ENCODE data around the gene RAPGEF3. TPM values are rescaled to one million over a fixed set of nuclear protein-coding genes. Genes with fewer than 3 reads are reported as not detected.

Gene RAPGEF3, protein sequence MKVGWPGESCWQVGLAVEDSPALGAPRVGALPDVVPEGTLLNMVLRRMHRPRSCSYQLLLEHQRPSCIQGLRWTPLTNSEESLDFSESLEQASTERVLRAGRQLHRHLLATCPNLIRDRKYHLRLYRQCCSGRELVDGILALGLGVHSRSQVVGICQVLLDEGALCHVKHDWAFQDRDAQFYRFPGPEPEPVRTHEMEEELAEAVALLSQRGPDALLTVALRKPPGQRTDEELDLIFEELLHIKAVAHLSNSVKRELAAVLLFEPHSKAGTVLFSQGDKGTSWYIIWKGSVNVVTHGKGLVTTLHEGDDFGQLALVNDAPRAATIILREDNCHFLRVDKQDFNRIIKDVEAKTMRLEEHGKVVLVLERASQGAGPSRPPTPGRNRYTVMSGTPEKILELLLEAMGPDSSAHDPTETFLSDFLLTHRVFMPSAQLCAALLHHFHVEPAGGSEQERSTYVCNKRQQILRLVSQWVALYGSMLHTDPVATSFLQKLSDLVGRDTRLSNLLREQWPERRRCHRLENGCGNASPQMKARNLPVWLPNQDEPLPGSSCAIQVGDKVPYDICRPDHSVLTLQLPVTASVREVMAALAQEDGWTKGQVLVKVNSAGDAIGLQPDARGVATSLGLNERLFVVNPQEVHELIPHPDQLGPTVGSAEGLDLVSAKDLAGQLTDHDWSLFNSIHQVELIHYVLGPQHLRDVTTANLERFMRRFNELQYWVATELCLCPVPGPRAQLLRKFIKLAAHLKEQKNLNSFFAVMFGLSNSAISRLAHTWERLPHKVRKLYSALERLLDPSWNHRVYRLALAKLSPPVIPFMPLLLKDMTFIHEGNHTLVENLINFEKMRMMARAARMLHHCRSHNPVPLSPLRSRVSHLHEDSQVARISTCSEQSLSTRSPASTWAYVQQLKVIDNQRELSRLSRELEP
- 10 to 100 TPM; 23.2 to 75.2 TPM for polyA plus RNA-seq

DNA sequence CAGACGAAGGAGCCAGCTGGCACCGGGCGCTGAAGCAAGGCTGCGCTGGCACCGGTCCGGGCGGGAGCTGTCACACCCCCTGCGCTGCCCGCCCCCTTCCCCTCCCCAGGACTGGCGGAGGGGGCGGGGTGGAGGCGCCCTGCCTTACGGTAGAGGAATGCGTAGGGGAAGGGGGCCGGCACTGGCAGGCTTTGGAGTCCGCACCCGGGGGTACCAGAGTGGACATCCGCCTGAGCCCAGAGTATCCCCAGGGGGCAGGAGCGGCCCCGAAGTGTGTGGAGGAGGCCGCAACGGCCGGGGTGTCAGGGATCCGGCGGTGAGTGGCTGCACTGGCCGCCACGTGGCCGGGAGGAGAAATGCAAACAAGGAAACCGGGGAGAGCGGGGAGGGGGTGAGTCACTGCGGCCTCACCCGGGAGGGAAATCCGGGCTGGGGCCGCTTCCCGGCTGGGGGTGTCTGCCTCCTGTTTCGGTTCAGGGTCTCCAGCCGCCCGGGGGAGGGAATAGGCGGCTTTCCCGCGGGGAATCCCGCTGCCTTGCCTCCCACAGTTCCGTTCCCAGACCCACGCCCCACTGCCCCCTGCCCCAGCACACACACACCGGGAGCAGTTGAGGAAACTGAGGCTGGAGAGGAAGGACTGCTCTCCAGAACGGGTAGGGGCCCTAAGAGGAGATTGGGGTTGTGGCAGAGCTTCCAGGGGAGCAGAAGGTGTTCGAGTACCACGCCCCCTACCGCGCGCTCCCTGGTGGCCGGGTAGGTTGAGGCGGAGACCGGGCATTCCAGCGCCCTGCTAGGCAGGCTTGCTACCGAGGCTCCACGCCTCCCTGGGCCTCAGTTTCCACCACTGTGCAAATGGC, at the start of gene RAPGEF3:
RAPGEF3 (minus strand) TSS at position 47 of the 857 bp plus-strand sequence. CDS start 324 bp downstream, outside the sequence.
- H3K36me3 ChIP-seq (ENCODE audit: control insufficient read depth in 2 of 2, insufficient read depth in 2 of 2, low read length in 1 of 2): no peaks in the 10 kb centered on the region
- H3K27me3 ChIP-seq (ENCODE audit: control insufficient read depth in 1 of 2, insufficient read depth in 2 of 2, low read length in 2 of 2): no peaks in the 10 kb centered on the region
- peak within 1 kb of the TSS; percentile 54 to 65 for H3K4me3 ChIP-seq (ENCODE audit: low read depth in 1 of 2, low read length in 2 of 2)
- peaks cover 6 to 32% of the 10 kb centered on the region in 2 donors for H3K4me1 ChIP-seq (ENCODE audit: control insufficient read depth in 2 of 2, insufficient read depth in 2 of 2, low read length in 1 of 2)
- H3K27ac ChIP-seq (ENCODE audit: low read depth in 2 of 2, low read length in 1 of 2): peak within 1 kb of the TSS; percentile 78 to 96
- H3K9me3 ChIP-seq (ENCODE audit: control insufficient read depth in 2 of 2, insufficient read depth in 1 of 2, low read depth in 1 of 2, low read length in 1 of 2): no peaks in the 10 kb centered on the region
- 1 to 2% methylated on average over 51 to 57 of the region's 57 CpGs for WGBS, 2 donors

DNA sequence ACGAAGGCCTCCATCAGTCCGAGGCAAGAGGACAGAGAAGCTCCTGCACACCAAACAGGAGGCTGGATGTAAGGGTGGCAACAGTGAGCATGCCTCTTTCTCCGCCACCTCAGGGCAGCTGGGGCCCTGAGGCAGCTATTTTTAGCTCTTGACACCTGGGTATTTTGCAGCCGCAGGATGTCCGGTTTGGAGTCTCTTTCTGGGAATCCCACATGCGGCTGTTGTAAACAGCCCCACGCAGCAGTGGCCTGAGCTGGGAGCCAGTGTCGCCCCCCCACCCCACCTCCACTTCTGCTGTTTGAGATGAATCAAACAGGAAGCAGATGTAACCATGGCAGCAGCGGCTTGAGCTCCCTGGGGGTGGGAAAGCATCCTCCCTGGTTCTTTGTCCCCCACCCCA, 49.4 kb upstream of the RAPGEF3 start:
- Histone ChIP-seq H3K4me3 (ENCODE audit: low read depth in 1 of 2, low read length in 2 of 2) (no peak overlapping the region), H3K27ac (ENCODE audit: low read depth in 2 of 2, low read length in 1 of 2) (peak overlapping the region; percentile 69 to 90), H3K9me3 (ENCODE audit: control insufficient read depth in 2 of 2, insufficient read depth in 1 of 2, low read depth in 1 of 2, low read length in 1 of 2) (no peaks in the 10 kb centered on the region), H3K27me3 (ENCODE audit: control insufficient read depth in 1 of 2, insufficient read depth in 2 of 2, low read length in 2 of 2) (no peaks in the 10 kb centered on the region), H3K36me3 (ENCODE audit: control insufficient read depth in 2 of 2, insufficient read depth in 2 of 2, low read length in 1 of 2) (peaks cover 0 to 6% of the 10 kb centered on the region in 2 donors), H3K4me1 (ENCODE audit: control insufficient read depth in 2 of 2, insufficient read depth in 2 of 2, low read length in 1 of 2) (peaks cover 14 to 37% of the 10 kb centered on the region in 2 donors)
- WGBS, 2 donors: 33 to 41% methylated on average over 9 of the region's 9 CpGs

DNA sequence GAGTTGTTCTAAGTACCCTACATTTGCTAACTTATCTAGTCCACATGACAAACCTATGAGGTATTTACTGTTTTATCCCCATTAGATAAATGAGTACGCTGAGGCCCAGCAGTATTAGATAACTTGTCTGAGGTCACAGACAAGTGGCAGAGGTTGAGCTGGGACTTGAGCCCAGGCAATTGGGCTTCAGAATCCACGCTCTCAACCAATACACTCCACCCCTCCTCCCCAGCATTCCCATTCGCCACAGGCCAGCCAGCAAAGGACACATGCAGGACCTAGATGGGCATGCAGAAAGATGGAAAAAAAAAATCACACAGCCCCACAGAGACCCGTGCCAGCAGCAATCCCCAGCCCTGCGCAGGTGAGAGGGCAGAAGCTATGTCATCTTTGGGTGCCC, 48.7 kb upstream of the RAPGEF3 start:
- WGBS, 2 donors: 61 to 68% methylated on average over 5 of the region's 5 CpGs
- H3K36me3 ChIP-seq (ENCODE audit: control insufficient read depth in 2 of 2, insufficient read depth in 2 of 2, low read length in 1 of 2): peaks cover 0 to 8% of the 10 kb centered on the region in 2 donors
- no peaks in the 10 kb centered on the region for H3K9me3 ChIP-seq (ENCODE audit: control insufficient read depth in 2 of 2, insufficient read depth in 1 of 2, low read depth in 1 of 2, low read length in 1 of 2)
- H3K27ac ChIP-seq (ENCODE audit: low read depth in 2 of 2, low read length in 1 of 2): peak overlapping the region in 1 of 2 donors; percentile 90
- H3K4me1 ChIP-seq (ENCODE audit: control insufficient read depth in 2 of 2, insufficient read depth in 2 of 2, low read length in 1 of 2): peaks cover 14 to 41% of the 10 kb centered on the region in 2 donors
- H3K4me3 ChIP-seq (ENCODE audit: low read depth in 1 of 2, low read length in 2 of 2): no peak overlapping the region
- no peaks in the 10 kb centered on the region for H3K27me3 ChIP-seq (ENCODE audit: control insufficient read depth in 1 of 2, insufficient read depth in 2 of 2, low read length in 2 of 2)

DNA sequence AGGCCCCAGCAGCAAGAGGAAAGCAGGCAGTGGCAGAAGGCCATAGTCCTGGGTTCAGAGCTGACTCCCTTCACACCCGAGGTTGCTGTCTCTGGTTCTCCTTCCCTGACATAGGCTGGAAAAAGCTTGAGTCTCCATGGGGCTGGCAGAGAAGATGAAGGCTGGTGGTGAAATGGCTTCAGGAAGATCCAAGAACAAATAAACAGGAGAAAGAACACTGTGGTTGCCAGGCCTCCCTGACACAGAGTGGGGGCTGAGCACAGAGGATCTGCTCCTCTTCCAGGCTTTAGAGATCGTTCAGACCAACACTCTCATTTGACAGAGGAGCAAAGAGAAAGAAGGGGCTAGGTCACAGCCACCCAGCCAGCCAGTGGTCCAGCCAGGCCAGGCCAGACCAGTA, 46.7 kb upstream of the RAPGEF3 start:
- Histone ChIP-seq H3K4me3 (ENCODE audit: low read depth in 1 of 2, low read length in 2 of 2) (no peak overlapping the region), H3K4me1 (ENCODE audit: control insufficient read depth in 2 of 2, insufficient read depth in 2 of 2, low read length in 1 of 2) (peaks cover 12 to 43% of the 10 kb centered on the region in 2 donors), H3K36me3 (ENCODE audit: control insufficient read depth in 2 of 2, insufficient read depth in 2 of 2, low read length in 1 of 2) (peaks cover 0 to 10% of the 10 kb centered on the region in 2 donors), H3K9me3 (ENCODE audit: control insufficient read depth in 2 of 2, insufficient read depth in 1 of 2, low read depth in 1 of 2, low read length in 1 of 2) (no peaks in the 10 kb centered on the region), H3K27me3 (ENCODE audit: control insufficient read depth in 1 of 2, insufficient read depth in 2 of 2, low read length in 2 of 2) (no peaks in the 10 kb centered on the region), H3K27ac (ENCODE audit: low read depth in 2 of 2, low read length in 1 of 2) (peak overlapping the region; percentile 63 to 67)
- WGBS, 2 donors: 38 to 51% methylated on average over 2 of the region's 2 CpGs

DNA sequence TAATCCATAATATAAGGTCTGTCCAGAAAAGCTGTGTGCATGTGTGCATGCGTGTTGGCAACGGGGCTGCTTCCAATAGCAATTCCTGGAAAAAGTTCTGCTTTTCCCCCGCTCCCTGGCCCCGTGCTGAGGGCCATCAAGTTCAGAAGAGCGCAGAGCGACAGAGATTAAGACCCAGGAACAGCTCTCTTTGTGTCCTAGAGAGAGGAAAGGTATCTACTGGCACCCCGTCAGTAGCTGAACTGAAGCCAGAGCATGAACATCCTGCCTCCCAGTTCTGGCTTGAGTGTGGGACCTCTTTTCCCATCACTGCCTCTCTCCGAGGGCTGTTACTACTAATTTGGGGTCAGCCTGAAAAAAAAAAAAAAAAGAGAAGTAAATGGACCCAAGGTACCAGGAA, 45.5 kb upstream of the RAPGEF3 start:
- WGBS, 2 donors: 67 to 75% methylated on average over 8 of the region's 8 CpGs
- Histone ChIP-seq H3K27ac (ENCODE audit: low read depth in 2 of 2, low read length in 1 of 2) (peak overlapping the region in 1 of 2 donors; percentile 63), H3K9me3 (ENCODE audit: control insufficient read depth in 2 of 2, insufficient read depth in 1 of 2, low read depth in 1 of 2, low read length in 1 of 2) (no peaks in the 10 kb centered on the region), H3K27me3 (ENCODE audit: control insufficient read depth in 1 of 2, insufficient read depth in 2 of 2, low read length in 2 of 2) (no peaks in the 10 kb centered on the region), H3K36me3 (ENCODE audit: control insufficient read depth in 2 of 2, insufficient read depth in 2 of 2, low read length in 1 of 2) (peaks cover 0 to 16% of the 10 kb centered on the region in 2 donors), H3K4me1 (ENCODE audit: control insufficient read depth in 2 of 2, insufficient read depth in 2 of 2, low read length in 1 of 2) (peaks cover 12 to 40% of the 10 kb centered on the region in 2 donors), H3K4me3 (ENCODE audit: low read depth in 1 of 2, low read length in 2 of 2) (no peak overlapping the region)

DNA sequence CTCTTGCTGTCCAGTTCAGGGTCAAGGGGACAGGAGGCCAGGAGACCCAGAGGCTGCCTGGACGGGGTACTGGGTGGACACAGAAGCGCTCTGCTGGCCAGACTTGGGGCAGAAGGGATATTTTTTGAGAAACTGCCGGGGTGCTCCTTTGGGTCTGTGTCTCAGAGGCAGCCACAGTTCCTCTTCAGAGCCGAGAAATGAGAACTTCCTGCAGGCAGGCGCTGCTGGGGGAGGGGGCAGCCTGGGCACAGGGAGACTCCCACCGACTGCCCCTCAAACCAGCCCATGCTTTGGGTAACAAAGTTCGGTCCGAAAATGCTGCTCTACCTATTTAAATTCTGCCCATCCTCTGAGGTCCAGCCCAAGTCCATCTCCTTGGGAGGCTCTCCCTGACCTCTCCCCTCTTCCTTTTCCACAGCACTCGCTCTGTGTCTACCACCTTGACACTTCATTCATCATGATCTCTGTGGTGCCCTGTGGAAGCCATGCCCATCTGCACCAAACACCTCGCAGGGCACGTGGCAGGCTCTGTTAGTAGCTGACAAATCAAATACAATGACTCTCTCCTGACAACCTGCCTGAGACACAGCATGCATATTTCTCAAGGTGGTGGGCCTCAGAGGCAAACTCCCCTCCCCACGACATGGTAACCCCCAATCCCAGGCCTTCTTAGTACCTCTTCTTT, 44.7 kb upstream of the RAPGEF3 start:
- H3K27me3 ChIP-seq (ENCODE audit: control insufficient read depth in 1 of 2, insufficient read depth in 2 of 2, low read length in 2 of 2): no peaks in the 10 kb centered on the region
- WGBS, 2 donors: 71 to 73% methylated on average over 12 of the region's 12 CpGs
- peaks cover 6 to 33% of the 10 kb centered on the region in 2 donors for H3K4me1 ChIP-seq (ENCODE audit: control insufficient read depth in 2 of 2, insufficient read depth in 2 of 2, low read length in 1 of 2)
- peak overlapping the region in 1 of 2 donors; percentile 23 for H3K27ac ChIP-seq (ENCODE audit: low read depth in 2 of 2, low read length in 1 of 2)
- H3K36me3 ChIP-seq (ENCODE audit: control insufficient read depth in 2 of 2, insufficient read depth in 2 of 2, low read length in 1 of 2): peaks cover 0 to 19% of the 10 kb centered on the region in 2 donors
- no peak overlapping the region for H3K4me3 ChIP-seq (ENCODE audit: low read depth in 1 of 2, low read length in 2 of 2)
- no peaks in the 10 kb centered on the region for H3K9me3 ChIP-seq (ENCODE audit: control insufficient read depth in 2 of 2, insufficient read depth in 1 of 2, low read depth in 1 of 2, low read length in 1 of 2)

DNA sequence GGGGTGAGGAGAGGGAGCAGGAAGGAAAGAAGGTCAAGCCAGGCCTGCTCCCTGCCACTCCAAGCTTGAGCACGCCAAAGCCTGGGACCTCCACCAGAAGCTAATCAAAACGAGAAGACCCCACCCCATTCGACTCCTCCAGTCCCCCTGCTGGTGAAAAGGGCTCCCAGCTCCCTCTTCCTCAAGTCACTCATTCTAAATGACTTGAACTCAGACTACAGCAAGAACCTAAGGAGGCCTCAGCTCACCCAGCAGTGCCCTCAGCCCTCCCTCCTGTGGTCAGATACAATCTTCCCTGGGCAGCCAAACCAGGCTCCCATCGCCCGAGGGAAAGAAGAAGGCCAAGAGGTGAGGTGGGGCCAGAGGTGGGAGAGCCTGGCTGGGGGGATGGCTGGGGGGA, 43.6 kb upstream of the RAPGEF3 start:
- H3K27me3 ChIP-seq (ENCODE audit: control insufficient read depth in 1 of 2, insufficient read depth in 2 of 2, low read length in 2 of 2): no peaks in the 10 kb centered on the region
- no peak overlapping the region for H3K4me3 ChIP-seq (ENCODE audit: low read depth in 1 of 2, low read length in 2 of 2)
- H3K4me1 ChIP-seq (ENCODE audit: control insufficient read depth in 2 of 2, insufficient read depth in 2 of 2, low read length in 1 of 2): peaks cover 4 to 31% of the 10 kb centered on the region in 2 donors
- H3K27ac ChIP-seq (ENCODE audit: low read depth in 2 of 2, low read length in 1 of 2): peak overlapping the region; percentile 23 to 44
- 44 to 54% methylated on average over 5 of the region's 5 CpGs for WGBS, 2 donors
- H3K36me3 ChIP-seq (ENCODE audit: control insufficient read depth in 2 of 2, insufficient read depth in 2 of 2, low read length in 1 of 2): peaks cover 4 to 30% of the 10 kb centered on the region in 2 donors
- H3K9me3 ChIP-seq (ENCODE audit: control insufficient read depth in 2 of 2, insufficient read depth in 1 of 2, low read depth in 1 of 2, low read length in 1 of 2): no peaks in the 10 kb centered on the region

DNA sequence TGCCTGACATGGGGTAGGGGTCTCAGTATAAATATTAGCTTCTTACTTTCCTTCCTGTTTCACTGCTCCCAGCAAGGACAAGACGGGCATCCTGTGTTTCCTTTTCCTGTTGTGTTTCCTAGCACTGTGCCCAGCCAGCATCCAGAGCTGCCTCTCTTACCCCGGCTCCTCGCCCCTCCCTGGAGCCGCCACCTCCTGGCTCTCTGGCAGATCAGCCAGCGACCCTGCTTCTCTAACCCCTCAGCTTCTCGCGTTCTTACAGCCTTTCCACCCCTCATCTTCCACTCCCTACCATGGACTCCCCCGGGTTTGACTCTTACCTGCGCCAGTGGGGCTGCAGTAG, 43.2 kb upstream of the RAPGEF3 start:
- H3K4me1 ChIP-seq (ENCODE audit: control insufficient read depth in 2 of 2, insufficient read depth in 2 of 2, low read length in 1 of 2): peaks cover 4 to 31% of the 10 kb centered on the region in 2 donors
- 57 to 67% methylated on average over 9 of the region's 9 CpGs for WGBS, 2 donors

More for the DNA sequence above, 43.2 kb upstream of the RAPGEF3 start:
- H3K36me3 ChIP-seq (ENCODE audit: control insufficient read depth in 2 of 2, insufficient read depth in 2 of 2, low read length in 1 of 2): peaks cover 4 to 33% of the 10 kb centered on the region in 2 donors
- no peaks in the 10 kb centered on the region for H3K27me3 ChIP-seq (ENCODE audit: control insufficient read depth in 1 of 2, insufficient read depth in 2 of 2, low read length in 2 of 2)
- no peaks in the 10 kb centered on the region for H3K9me3 ChIP-seq (ENCODE audit: control insufficient read depth in 2 of 2, insufficient read depth in 1 of 2, low read depth in 1 of 2, low read length in 1 of 2)
- no peak overlapping the region for H3K4me3 ChIP-seq (ENCODE audit: low read depth in 1 of 2, low read length in 2 of 2)
- peak overlapping the region; percentile 23 to 44 for H3K27ac ChIP-seq (ENCODE audit: low read depth in 2 of 2, low read length in 1 of 2)
